PC-3 (cell line): ENCODE measurements around the gene AUTS2.

ENCODE experiments used
- EZH2 ChIP-seq: fragments of 300-600 bp; sonication (generic); IDR thresholded peaks from one replicate; pipeline ENCODE4 v1.6.1; 2017; ENCODE audit warnings: antibody characterized with exemption, mild to moderate bottlenecking, low read length; ENCODE audit not compliant: unreplicated experiment
- TF ChIP-seq, protein P1 (sequence below): fragments of 300-600 bp; sonication (generic); conservative IDR thresholded peaks from 2 replicates; pipeline ENCODE4 v1.5.1; 2017; ENCODE audit warnings: antibody characterized with exemption, low read depth, mild to moderate bottlenecking, low read length

DNA sequence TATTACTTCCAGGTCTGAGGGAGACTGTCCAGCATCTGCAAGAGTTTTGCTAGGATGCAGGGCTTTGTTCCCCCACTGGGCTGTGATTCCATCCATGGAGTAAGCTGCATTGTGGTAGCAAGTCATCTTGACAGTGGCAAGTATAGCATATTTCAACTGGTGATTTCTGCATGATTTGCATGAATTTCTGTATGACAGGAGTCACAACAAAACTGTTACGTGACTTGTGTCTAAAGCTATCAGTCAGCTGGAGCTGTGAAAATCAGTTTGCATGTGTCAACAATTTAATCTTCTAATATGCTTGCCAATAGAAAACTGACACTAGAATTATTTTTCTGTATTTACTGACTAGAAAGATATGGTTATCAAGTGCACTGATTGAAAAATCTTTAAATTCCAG is 344.3 kb downstream of the AUTS2 start:
- TF ChIP-seq, protein P1, sequence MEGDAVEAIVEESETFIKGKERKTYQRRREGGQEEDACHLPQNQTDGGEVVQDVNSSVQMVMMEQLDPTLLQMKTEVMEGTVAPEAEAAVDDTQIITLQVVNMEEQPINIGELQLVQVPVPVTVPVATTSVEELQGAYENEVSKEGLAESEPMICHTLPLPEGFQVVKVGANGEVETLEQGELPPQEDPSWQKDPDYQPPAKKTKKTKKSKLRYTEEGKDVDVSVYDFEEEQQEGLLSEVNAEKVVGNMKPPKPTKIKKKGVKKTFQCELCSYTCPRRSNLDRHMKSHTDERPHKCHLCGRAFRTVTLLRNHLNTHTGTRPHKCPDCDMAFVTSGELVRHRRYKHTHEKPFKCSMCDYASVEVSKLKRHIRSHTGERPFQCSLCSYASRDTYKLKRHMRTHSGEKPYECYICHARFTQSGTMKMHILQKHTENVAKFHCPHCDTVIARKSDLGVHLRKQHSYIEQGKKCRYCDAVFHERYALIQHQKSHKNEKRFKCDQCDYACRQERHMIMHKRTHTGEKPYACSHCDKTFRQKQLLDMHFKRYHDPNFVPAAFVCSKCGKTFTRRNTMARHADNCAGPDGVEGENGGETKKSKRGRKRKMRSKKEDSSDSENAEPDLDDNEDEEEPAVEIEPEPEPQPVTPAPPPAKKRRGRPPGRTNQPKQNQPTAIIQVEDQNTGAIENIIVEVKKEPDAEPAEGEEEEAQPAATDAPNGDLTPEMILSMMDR = no peak
- no peak for TF ChIP-seq EZH2
